Epithelial cell of esophagus (primary cell): ENCODE results near the gene AOAH.

Experiments used
- DNase-seq: peaks from one replicate; pipeline ENCODE4 v3.0.0; 2010; ENCODE audit warnings: low read depth
- H3K4me3 ChIP-seq: 2 replicates; pipeline ENCODE4 v1.5.1; 2011; ENCODE audit warnings: mild to moderate bottlenecking, low read length, control low read depth
- TF ChIP-seq, protein P1 (sequence below): IDR thresholded peaks from 2 replicates; pipeline ENCODE4 v1.5.1; 2011; ENCODE audit warnings: low read depth, mild to moderate bottlenecking, low read length, control low read depth, inconsistent platforms; ENCODE audit not compliant: insufficient read depth; ENCODE audit errors: missing control alignments

AOAH gene

DNA sequence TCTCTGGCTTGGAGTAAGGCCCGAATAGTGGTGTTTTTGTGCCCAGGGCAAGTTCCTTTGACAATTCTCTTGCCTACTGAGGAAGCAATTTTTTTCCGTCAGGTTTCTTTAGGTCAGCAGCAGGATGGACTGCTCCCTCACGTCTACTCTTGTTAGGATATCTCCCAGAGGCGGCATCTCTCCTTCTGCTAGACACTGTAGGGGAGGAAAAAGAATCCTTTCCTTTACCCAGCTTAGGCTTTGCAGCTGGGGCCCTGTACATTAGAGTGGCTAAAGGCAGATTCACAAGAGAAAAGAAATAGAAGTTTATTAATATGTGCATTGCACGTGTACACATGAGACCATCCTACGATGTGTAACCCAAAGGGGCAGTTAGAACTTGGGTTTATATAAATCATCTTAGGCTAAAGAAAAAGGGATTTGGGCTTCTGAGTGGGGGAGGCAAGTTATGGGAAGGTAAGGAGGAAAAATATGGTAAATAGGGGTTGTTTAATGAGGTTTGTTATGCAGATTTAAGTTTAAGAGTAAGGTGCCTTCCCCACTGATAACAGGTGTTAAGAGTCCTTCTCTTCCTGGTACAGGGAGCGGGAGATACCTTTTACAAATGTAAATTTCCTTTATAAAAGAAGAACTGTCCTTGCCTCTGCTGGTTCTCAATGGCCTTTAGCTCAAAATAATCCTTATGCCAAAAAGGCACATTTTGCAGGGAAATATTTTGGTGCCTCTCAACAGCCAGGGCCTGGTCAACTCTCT is 156.4 kb downstream of the AOAH start:
- DNase-seq: no peak
- no peak overlapping the region for H3K4me3 ChIP-seq
- TF ChIP-seq, protein P1, sequence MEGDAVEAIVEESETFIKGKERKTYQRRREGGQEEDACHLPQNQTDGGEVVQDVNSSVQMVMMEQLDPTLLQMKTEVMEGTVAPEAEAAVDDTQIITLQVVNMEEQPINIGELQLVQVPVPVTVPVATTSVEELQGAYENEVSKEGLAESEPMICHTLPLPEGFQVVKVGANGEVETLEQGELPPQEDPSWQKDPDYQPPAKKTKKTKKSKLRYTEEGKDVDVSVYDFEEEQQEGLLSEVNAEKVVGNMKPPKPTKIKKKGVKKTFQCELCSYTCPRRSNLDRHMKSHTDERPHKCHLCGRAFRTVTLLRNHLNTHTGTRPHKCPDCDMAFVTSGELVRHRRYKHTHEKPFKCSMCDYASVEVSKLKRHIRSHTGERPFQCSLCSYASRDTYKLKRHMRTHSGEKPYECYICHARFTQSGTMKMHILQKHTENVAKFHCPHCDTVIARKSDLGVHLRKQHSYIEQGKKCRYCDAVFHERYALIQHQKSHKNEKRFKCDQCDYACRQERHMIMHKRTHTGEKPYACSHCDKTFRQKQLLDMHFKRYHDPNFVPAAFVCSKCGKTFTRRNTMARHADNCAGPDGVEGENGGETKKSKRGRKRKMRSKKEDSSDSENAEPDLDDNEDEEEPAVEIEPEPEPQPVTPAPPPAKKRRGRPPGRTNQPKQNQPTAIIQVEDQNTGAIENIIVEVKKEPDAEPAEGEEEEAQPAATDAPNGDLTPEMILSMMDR: no peak

DNA sequence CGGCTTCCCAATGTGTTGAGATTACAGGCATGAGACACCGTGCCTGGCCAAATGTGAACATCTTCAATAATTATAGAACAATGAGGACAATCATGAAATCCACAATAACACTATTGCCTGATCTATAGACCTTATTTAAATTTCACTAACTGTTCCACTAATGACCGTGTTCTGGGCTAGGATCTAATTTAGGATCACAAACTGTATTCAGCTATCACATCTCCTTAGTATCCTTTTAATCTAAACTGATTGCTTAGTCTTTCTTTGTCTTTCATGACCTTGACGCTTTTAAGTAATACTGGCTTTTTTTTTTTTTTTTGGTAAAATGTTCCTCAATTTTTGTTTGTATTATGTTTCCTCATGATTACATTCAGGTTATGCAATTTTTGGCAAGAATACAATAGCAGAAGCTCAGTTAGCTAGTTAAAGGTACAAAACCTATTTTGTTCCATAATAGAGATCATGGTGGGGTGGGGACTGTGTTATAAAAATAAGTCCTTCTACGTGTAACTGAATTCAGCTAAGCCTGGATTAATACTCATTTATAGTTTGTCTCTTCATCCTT is 158.4 kb downstream of the AOAH start:
- TF ChIP-seq, protein P1: no peak
- H3K4me3 ChIP-seq: no peak overlapping the region
- DNase-seq: no peak

DNA sequence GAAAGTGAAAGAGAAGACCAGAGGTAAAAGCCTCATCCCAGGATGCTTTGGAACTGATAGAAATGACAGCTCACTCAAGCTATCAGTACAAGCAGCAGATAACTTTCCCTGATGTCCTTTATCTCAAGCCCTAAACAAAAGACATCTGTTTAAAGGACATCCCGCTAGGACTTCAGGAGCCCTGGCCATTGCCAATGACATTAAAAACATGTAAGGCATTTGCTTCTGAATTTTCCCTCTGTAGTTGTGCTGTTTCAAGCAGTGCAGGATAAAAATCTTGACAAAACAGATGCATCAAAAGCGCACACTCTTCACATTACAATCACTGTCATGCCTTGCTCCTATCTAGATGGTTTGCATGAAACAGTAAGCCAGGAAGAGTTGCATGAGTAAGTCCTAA is 159.8 kb downstream of the AOAH start:
- DNase-seq: no peak

DNA sequence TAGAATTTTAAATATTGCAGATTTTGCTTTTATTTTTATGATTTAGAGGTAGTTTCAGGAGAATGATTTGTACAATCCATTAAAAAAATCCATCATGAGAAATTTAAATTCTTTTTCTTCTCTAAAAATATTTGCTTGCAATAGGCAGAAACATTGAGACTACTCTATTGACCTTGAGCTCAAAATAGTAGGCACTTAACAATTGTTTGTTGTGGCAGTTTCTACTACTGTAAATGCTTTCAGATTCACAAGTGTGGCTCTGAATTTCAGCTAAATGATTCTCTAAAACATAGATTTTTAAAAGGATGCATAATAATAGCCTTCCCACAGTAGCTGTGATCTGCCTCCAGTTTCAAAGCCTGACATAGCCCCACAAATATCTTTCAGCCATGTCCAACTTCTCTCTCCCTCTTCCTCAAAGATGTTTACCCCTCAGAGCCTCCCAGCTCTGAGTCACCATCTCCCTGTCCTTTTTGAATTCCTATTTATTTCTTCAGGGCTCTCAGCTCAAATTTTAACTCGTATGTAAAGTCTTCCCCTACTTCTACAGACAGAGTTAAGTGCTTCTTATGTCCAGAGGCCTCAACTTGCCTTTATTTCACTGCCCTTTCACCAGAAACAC is 160.5 kb downstream of the AOAH start:
- no peak overlapping the region for H3K4me3 ChIP-seq
- peak; percentile 24 for DNase-seq
- TF ChIP-seq, protein P1: no peak

More for the DNA sequence above, 159.8 kb downstream of the AOAH start:
- TF ChIP-seq, protein P1: no peak
- H3K4me3 ChIP-seq: no peak overlapping the region

DNA sequence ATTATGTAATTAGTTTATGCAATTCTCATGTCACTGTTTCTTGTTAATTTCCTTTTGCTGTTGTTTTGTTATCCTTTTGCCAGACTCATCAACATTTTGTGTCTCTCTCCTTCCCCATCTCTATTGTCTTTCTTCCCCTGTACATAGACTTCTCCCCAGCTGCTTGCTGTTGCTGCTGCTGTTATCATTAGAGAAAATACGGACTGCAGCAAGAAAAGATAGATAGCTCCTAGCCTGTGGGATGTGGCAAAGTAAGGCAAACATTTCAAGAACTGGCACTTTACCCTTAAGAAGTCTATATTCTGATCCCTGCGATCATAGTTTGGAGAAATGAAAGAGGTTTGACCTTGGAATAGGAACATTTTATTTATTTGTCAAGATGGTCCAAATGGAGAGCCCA is 162.2 kb downstream of the AOAH start:
- DNase-seq: no peak
- no peak overlapping the region for H3K4me3 ChIP-seq
- TF ChIP-seq, protein P1: no peak

DNA sequence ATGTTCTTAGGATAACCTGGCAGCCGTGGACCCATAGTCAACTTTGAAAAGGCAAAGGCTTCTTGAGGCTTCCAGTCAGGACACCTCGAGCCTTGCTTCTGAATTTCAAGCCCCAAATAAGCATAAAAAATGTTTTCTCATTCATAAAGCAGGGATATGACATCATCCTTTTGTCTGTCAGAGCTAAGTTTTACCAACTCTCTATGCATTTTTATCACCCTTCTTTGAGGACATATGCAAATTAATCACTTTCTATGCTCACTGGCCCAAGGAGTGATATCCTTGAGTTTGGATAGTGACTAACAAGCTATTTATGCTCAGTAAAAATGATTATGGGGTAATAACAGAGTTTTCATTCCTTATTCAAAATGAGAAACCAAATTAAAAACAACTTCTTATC is 175.3 kb downstream of the AOAH start:
- H3K4me3 ChIP-seq: no peak overlapping the region
- TF ChIP-seq, protein P1: no peak
- no peak for DNase-seq

DNA sequence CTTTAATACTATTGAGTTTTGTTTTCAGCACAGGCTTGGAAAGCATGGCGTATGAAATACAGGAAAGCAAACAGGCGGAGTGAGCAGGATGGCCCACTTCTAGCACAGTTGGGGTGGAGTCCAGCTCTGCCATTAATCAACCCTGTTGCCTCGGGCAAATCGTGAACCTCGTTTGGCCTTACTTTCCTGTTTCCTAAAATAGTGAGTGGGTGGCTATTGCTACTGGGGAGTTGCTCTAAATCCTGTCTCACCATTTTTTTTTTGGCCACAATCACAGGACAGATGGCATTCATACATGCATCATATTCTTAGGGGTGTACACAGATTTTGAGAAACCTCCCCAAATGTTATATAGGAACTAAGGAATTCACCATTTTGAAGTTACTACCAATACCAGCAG is 176.9 kb downstream of the AOAH start:
- TF ChIP-seq, protein P1: no peak
- H3K4me3 ChIP-seq: no peak overlapping the region

More for the DNA sequence above, 176.9 kb downstream of the AOAH start:
- DNase-seq: peak; percentile 23
